SK-N-SH treated with all-trans-retinoic acid at 6 μM for 48 hours (cell line): Measurements from ENCODE around the gene JPH3.

ENCODE experiments used
- CSRNP3 ChIP-seq: fragments of 250-450 bp; sonication (Bioruptor Pico); IDR thresholded peaks from 2 replicates; pipeline ENCODE4 v1.5.1; 2021; ENCODE audit warnings: mild to moderate bottlenecking, moderate library complexity
- POU6F1 ChIP-seq: fragments of 250-450 bp; sonication (Bioruptor Pico); IDR thresholded peaks from 2 replicates; pipeline ENCODE4 v1.8.0; 2021; ENCODE audit warnings: low read depth, mild to moderate bottlenecking, moderate library complexity, borderline replicate concordance
- RARB ChIP-seq: fragments of 250-450 bp; sonication (Bioruptor Pico); IDR thresholded peaks from 2 replicates; pipeline ENCODE4 v1.8.0; 2021; ENCODE audit warnings: mild to moderate bottlenecking, moderate library complexity
- TCF4 ChIP-seq: fragments of 250-450 bp; sonication (Bioruptor Pico); IDR thresholded peaks from 2 replicates; pipeline ENCODE4 v1.8.0; 2021; ENCODE audit warnings: mild to moderate bottlenecking, moderate library complexity, borderline replicate concordance
- ZC3H10 ChIP-seq: fragments of 250-450 bp; sonication (Bioruptor Pico); IDR thresholded peaks from 2 replicates; pipeline ENCODE4 v1.5.1; 2021; ENCODE audit warnings: mild to moderate bottlenecking, moderate library complexity
- ZNF70 ChIP-seq: fragments of 450-650 bp; formaldehyde crosslinking; IDR thresholded peaks from 2 replicates; pipeline ENCODE4 v1.5.0; 2020; ENCODE audit warnings: mild to moderate bottlenecking, moderate library complexity

- no peak for TF ChIP-seq RARB (CRISPR knock-in tag)
- no peak for TF ChIP-seq POU6F1 (CRISPR knock-in tag)
- no peak for TF ChIP-seq TCF4 (CRISPR knock-in tag)
- TF ChIP-seq ZNF70, result no peak
- TF ChIP-seq CSRNP3 (CRISPR knock-in tag), result no peak
- no peak for TF ChIP-seq ZC3H10 (CRISPR knock-in tag)
Observed at GRCh38 chr16:87706278-87707000, 104.1 kb downstream of the JPH3 start.
